CD14-positive monocyte (primary cell): ENCODE results near the gene DCN. TPM values are rescaled to one million over a fixed set of nuclear protein-coding genes. Genes with fewer than 3 reads are reported as not detected.

ENCODE experiments used
- DNase-seq, 3 donors: peaks; one replicate each; pipeline ENCODE4 v3.0.0-alpha.2; 2011 to 2022
- H2AFZ ChIP-seq: 2 replicates; pipeline ENCODE4 v1.6.0; 2012; ENCODE audit warnings: mild to moderate bottlenecking, low read depth, low read length, inconsistent platforms; ENCODE audit not compliant: insufficient read depth, poor library complexity, severe bottlenecking
- H3K27ac ChIP-seq, 2 donors: 1 replicate in 1 of 2; 2 replicates in 1 of 2; pipeline ENCODE4 v1.5.1; 2012 to 2013; ENCODE audit warnings: low read length in 2 of 2, control low read depth in 1 of 2, inconsistent platforms in 1 of 2, low read depth in 1 of 2, mild to moderate bottlenecking in 1 of 2
- H3K27me3 ChIP-seq, 2 donors: one replicate each; pipeline versions ENCODE4 v1.6.0 to v1.6.1; 2011 to 2013; ENCODE audit warnings: low read length in 2 of 2; ENCODE audit not compliant: control insufficient read depth in 2 of 2, insufficient read depth in 2 of 2
- H3K36me3 ChIP-seq, 2 donors: replicated peaks in 1 of 2; 1 replicate in 1 of 2; 2 replicates in 1 of 2; pipeline versions ENCODE4 v1.5.1 to v1.6.1; 2012 to 2013; ENCODE audit warnings: low read length in 2 of 2, control low read depth in 1 of 2, inconsistent platforms in 1 of 2, mild to moderate bottlenecking in 1 of 2; ENCODE audit not compliant: insufficient read depth in 2 of 2, control insufficient read depth in 1 of 2
- H3K4me1 ChIP-seq, 2 donors: 1 replicate in 1 of 2; 2 replicates in 1 of 2; pipeline versions ENCODE4 v1.5.1 to v1.6.1; 2012 to 2013; ENCODE audit warnings: low read length in 2 of 2, control low read depth in 1 of 2, inconsistent platforms in 1 of 2, mild to moderate bottlenecking in 1 of 2, moderate library complexity in 1 of 2; ENCODE audit not compliant: insufficient read depth in 2 of 2, control insufficient read depth in 1 of 2
- H3K4me2 ChIP-seq: replicated peaks from 2 replicates; pipeline ENCODE3; 2012; ENCODE audit warnings: low read length, moderate library complexity, mild to moderate bottlenecking; ENCODE audit not compliant: poor library complexity, severe bottlenecking; ENCODE audit errors: extremely low read depth
- H3K4me3 ChIP-seq, 3 experiments: fragments of 200-600 bp in 1 of 3; sonication (generic) in 1 of 3; replicated peaks in 1 of 3; 1 replicate in 2 of 3; 2 replicates in 1 of 3; pipeline ENCODE4 v1.5.1; 2011 to 2013; ENCODE audit warnings: low read length in 3 of 3, mild to moderate bottlenecking in 3 of 3, control low read depth in 2 of 3, low read depth in 2 of 3, inconsistent platforms in 1 of 3, moderate library complexity in 1 of 3
- H3K79me2 ChIP-seq: 2 replicates; pipeline ENCODE4 v1.6.0; 2012; ENCODE audit warnings: mild to moderate bottlenecking, control low read depth, inconsistent platforms, low read length, moderate library complexity; ENCODE audit not compliant: insufficient read depth
- H3K9ac ChIP-seq: 2 replicates; pipeline ENCODE4 v1.6.0; 2017; ENCODE audit warnings: low read length, mild to moderate bottlenecking; ENCODE audit not compliant: insufficient read depth, poor library complexity, severe bottlenecking
- H3K9me3 ChIP-seq, 2 donors: replicated peaks in 1 of 2; 1 replicate in 1 of 2; 2 replicates in 1 of 2; pipeline versions ENCODE4 v1.5.1 to v1.6.1; 2012 to 2013; ENCODE audit warnings: low read length in 2 of 2, control low read depth in 1 of 2; ENCODE audit not compliant: control insufficient read depth in 1 of 2, insufficient read depth in 1 of 2
- H4K20me1 ChIP-seq: 2 replicates; pipeline ENCODE4 v1.6.0; 2012; ENCODE audit warnings: mild to moderate bottlenecking, low read length, control low read depth, moderate library complexity; ENCODE audit not compliant: insufficient read depth
- H3K27ac Mint-ChIP-seq, 7 donors: one replicate each; pipeline ENCODE4 v1.8.0; 2020; ENCODE audit warnings: mild to moderate bottlenecking in 7 of 7, mixed read lengths in 7 of 7, moderate library complexity in 6 of 7, inconsistent platforms in 2 of 7
- H3K27me3 Mint-ChIP-seq, 3 donors: one replicate each; pipeline ENCODE4 v1.8.0; 2021 to 2022; ENCODE audit warnings: low read depth in 3 of 3, mild to moderate bottlenecking in 3 of 3, mixed read lengths in 3 of 3, moderate library complexity in 3 of 3, inconsistent platforms in 1 of 3
- H3K36me3 Mint-ChIP-seq, 2 donors: one replicate each; pipeline ENCODE4 v1.8.0; 2020; ENCODE audit warnings: mixed read lengths in 2 of 2, inconsistent platforms in 1 of 2, mild to moderate bottlenecking in 1 of 2
- H3K4me1 Mint-ChIP-seq: one replicate; pipeline ENCODE4 v1.8.0; 2020; ENCODE audit warnings: mild to moderate bottlenecking, mixed read lengths
- H3K4me3 Mint-ChIP-seq, 2 donors: one replicate each; pipeline ENCODE4 v1.8.0; 2020; ENCODE audit warnings: mild to moderate bottlenecking in 2 of 2, mixed read lengths in 2 of 2, moderate library complexity in 1 of 2
- H3K9me3 Mint-ChIP-seq, 7 donors: one replicate each; pipeline ENCODE4 v1.8.0; 2020 to 2022; ENCODE audit warnings: mixed read lengths in 7 of 7, mild to moderate bottlenecking in 6 of 7, moderate library complexity in 6 of 7, inconsistent platforms in 2 of 7
- CTCF ChIP-seq: fragments of 200-600 bp; IDR thresholded peaks from one replicate; pipeline ENCODE4 v1.8.0; 2022; ENCODE audit warnings: antibody characterized with exemption, mild to moderate bottlenecking
- WGBS: methylation state at CpG from one replicate; pipeline ENCODE4 v1.1.5; 2013; ENCODE audit warnings: missing lambda C conversion rate; ENCODE audit not compliant: insufficient coverage; 5-methylcytosine and 5-hydroxymethylcytosine counted together
- intact Hi-C, 2 donors: fragments of 100-400 bp; cut with micrococcal nuclease; formaldehyde crosslinking; loops; one replicate each; pipeline versions ENCODE4 v1.15.0 to v1.15.1; 2023
- polyA plus RNA-seq, 3 donors: library from polyadenylated mRNA; depleted of rRNA in 1 of 3; unstranded in 2 of 3; stranded (reverse) in 1 of 3; fragments of 300-500 nt in 2 of 3; fragments of >200 nt in 1 of 3; fragmentation: Illumina TruSeq in 2 of 3; gene quantifications; 1 replicate in 2 of 3; 2 replicates in 1 of 3; pipeline ENCODE4 v1.2.3, GENCODE V29; 2012 to 2021

Gene DCN
- polyA plus RNA-seq, 3 donors, result not detected

DNA sequence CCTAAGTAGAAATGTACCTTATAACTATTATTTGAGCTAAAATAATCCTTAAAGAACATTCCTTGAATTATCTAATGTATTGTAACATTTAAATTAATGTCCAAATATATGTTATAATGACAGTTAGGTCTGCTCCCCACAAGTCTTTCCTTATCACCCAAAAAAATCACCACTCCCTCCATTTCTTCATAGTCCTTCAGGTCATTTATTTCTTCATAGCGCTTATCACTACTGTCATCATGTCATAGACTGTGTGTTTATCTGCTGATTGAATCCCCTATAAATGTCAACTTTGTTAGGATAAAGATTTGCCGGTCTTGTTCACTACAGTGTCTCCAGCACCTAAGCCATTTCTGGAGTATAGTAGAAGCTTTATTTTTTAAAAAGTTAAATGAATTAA, 83.3 kb downstream of the DCN start:
- no CpG with 5 or more reads among the region's 2 CpGs for WGBS
- DNase-seq, result no peak
- peaks cover 0 to 6% (median 2%) of the 10 kb centered on the region in 7 donors for H3K9me3 Mint-ChIP-seq
- TF ChIP-seq CTCF, result no peak
- no peaks in the 10 kb centered on the region for H3K27me3 Mint-ChIP-seq
- Histone ChIP-seq H3K27me3 (no peaks in the 10 kb centered on the region), H3K4me3 (no peak overlapping the region), H2AFZ (no peak overlapping the region), H4K20me1 (no peaks in the 10 kb centered on the region), H3K36me3 (no peaks in the 10 kb centered on the region), H3K9ac (no peak overlapping the region), H3K4me2 (no peak overlapping the region), H3K4me1 (no peaks in the 10 kb centered on the region), H3K79me2 (no peaks in the 10 kb centered on the region), H3K9me3 (no peaks in the 10 kb centered on the region), H3K27ac (no peak overlapping the region)
- H3K4me3 Mint-ChIP-seq, result no peak overlapping the region
- no peak overlapping the region for H3K27ac Mint-ChIP-seq
- H3K4me1 Mint-ChIP-seq, result peaks cover 5% of the 10 kb centered on the region
- no peaks in the 10 kb centered on the region for H3K36me3 Mint-ChIP-seq
- intact Hi-C loops, result no loop called here

DNA sequence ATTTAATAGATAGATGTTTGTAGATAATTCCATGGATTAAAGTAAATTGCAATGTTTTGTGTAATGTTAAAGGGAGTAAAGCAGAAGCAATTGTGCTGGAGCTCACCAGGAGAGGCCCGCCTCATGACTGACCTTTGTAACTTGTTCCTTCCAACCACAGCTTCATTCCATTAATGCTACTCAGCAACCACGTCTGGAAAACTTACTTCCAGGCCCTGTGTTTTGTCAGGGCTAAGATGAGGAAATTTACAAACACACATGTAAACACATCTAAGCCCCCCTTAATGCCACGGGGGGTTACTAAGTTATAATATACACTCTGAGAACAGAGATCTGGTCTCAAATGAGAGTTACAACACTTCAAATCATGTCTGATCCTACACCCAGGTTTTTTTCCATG, 83.7 kb downstream of the DCN start:
- Histone ChIP-seq H3K79me2 (no peaks in the 10 kb centered on the region), H3K9me3 (no peaks in the 10 kb centered on the region), H3K27ac (no peak overlapping the region), H2AFZ (no peak overlapping the region), H4K20me1 (no peaks in the 10 kb centered on the region), H3K4me3 (no peak overlapping the region), H3K36me3 (no peaks in the 10 kb centered on the region), H3K27me3 (no peaks in the 10 kb centered on the region), H3K4me2 (no peak overlapping the region), H3K4me1 (no peaks in the 10 kb centered on the region), H3K9ac (no peak overlapping the region)
- Mint-ChIP-seq H3K27me3 (no peaks in the 10 kb centered on the region), H3K36me3 (no peaks in the 10 kb centered on the region), H3K4me1 (peaks cover 5% of the 10 kb centered on the region), H3K4me3 (no peak overlapping the region), H3K9me3 (peaks cover 0 to 6% (median 2%) of the 10 kb centered on the region in 7 donors), H3K27ac (no peak overlapping the region)
- TF ChIP-seq CTCF, result no peak
- intact Hi-C loops, result no loop called here
- no CpG with 5 or more reads among the region's 3 CpGs for WGBS
- no peak for DNase-seq
